Bone marrow (tissue), 2 donors: ENCODE measurements around the gene PFAS.

Experiments
- DNase-seq, 2 donors: peaks; one replicate each; lab custom pipeline; 2025; lab: John Stamatoyannopoulos, UW

Gene PFAS

GRCh38 chr17:8272421-8272820 is 23.3 kb downstream of the PFAS start:
- no peak for DNase-seq

- no peak for DNase-seq
Observed at GRCh38 chr17:8273884-8274444, 24.9 kb downstream of the PFAS start.

GRCh38 chr17:8274816-8275215 is 25.7 kb downstream of the PFAS start:
- DNase-seq, result no peak

GRCh38 chr17:8275421-8276290 is 26.6 kb downstream of the PFAS start:
- no peak for DNase-seq

- DNase-seq, result no peak
Observed at GRCh38 chr17:8277317-8277716, 28.2 kb downstream of the PFAS start.

GRCh38 chr17:8282345-8282744 is 33.3 kb downstream of the PFAS start:
- no peak for DNase-seq

- DNase-seq, result no peak
Observed at GRCh38 chr17:8283356-8283755, 34.3 kb downstream of the PFAS start.

GRCh38 chr17:8284126-8284525 is 35.0 kb downstream of the PFAS start:
- no peak for DNase-seq

- peak in 1 of 2 donors; percentile 24 for DNase-seq
Observed at GRCh38 chr17:8285270-8286181, 36.4 kb downstream of the PFAS start.

- no peak for DNase-seq
Observed at GRCh38 chr17:8287651-8288335, 38.7 kb downstream of the PFAS start.

- DNase-seq, result peak; percentile 65
Observed at GRCh38 chr17:8288336-8289102, 39.4 kb downstream of the PFAS start, which contains the start of gene RANGRF. Gene RANGRF (plus strand): TSS chr17:8288670. CDS start chr17:8288789, 119 bp downstream.

GRCh38 chr17:8289103-8289397 is 40.0 kb downstream of the PFAS start:
- no peak for DNase-seq

GRCh38 chr17:8290043-8290442 is 41.0 kb downstream of the PFAS start:
- DNase-seq, result no peak

GRCh38 chr17:8292639-8293395 is 43.7 kb downstream of the PFAS start:
- no peak for DNase-seq

- DNase-seq, result no peak
Observed at GRCh38 chr17:8294361-8294760, 45.3 kb downstream of the PFAS start.

- no peak for DNase-seq
Observed at GRCh38 chr17:8294814-8295316, 45.8 kb downstream of the PFAS start.

- no peak for DNase-seq
Observed at GRCh38 chr17:8300226-8300625, 51.1 kb downstream of the PFAS start.

GRCh38 chr17:8300627-8301242 is 51.6 kb downstream of the PFAS start:
- DNase-seq, result peak; percentile 6 to 53

GRCh38 chr17:8310601-8311123 is 61.6 kb downstream of the PFAS start:
- DNase-seq, result no peak
